ENCODE data around the gene CNMD. TPM values are rescaled to one million over a fixed set of nuclear protein-coding genes. Genes with fewer than 3 reads are reported as not detected.

The CNMD gene
- polyA plus RNA-seq, 1 of the 3 experiments (the other 2 are of a cell fraction): not detected

GRCh38 chr13:52695856-52696255 is 43.8 kb downstream of the CNMD start:
- no peaks in the 10 kb centered on the region for H3K9me2 ChIP-seq
- H3K9me3 ChIP-seq: no peaks in the 10 kb centered on the region
- no peaks in the 10 kb centered on the region for H3K4me1 ChIP-seq (ENCODE audit: control insufficient read depth in 1 of 2, insufficient read depth in 2 of 2, low read depth in 1 of 2, low read length in 1 of 2)
- DNase-seq: no peak
- H3K4me3 ChIP-seq (ENCODE audit: low read depth in 2 of 2, low read length in 1 of 2): no peak overlapping the region
- no peak overlapping the region for H3K4me2 ChIP-seq
- H3K9ac ChIP-seq: no peak overlapping the region
- POLR2A ChIA-PET: no interaction called here
- H3K27ac ChIP-seq (ENCODE audit: low read depth in 2 of 2, low read length in 1 of 2): no peak overlapping the region
- no peaks in the 10 kb centered on the region for H3K27me3 ChIP-seq (ENCODE audit: insufficient read depth)
- WGBS (ENCODE audit: low lambda C conversion rate): 90% methylated on average over 3 of the region's 3 CpGs
- no peaks in the 10 kb centered on the region for H4K20me1 ChIP-seq (ENCODE audit: insufficient read depth)
- no peak for TF ChIP-seq PBX3 (IDR thresholded peaks at IDR 0.05)
- TF ChIP-seq EP300 (IDR thresholded peaks at IDR 0.05; ENCODE audit: borderline replicate concordance in 1 of 2, low read depth in 1 of 2, low read length in 1 of 2): no peak
- no peak for TF ChIP-seq REST (IDR thresholded peaks at IDR 0.05; ENCODE audit: low read depth, low read length)
- TF ChIP-seq SIN3A (IDR thresholded peaks at IDR 0.05; ENCODE audit: borderline replicate concordance, low read depth, low read length): no peak
- TF ChIP-seq MAX (IDR thresholded peaks at IDR 0.05; ENCODE audit: low read depth): no peak
- no peak for TF ChIP-seq NRF1 (IDR thresholded peaks at IDR 0.05; ENCODE audit: low read depth, low read length)
- TF ChIP-seq TCF12 (IDR thresholded peaks at IDR 0.05): no peak
- TF ChIP-seq USF1 (IDR thresholded peaks at IDR 0.05; ENCODE audit: borderline replicate concordance, low read depth): no peak
- TF ChIP-seq POLR2AphosphoS5 (IDR thresholded peaks at IDR 0.05; ENCODE audit: low read depth, low read length): no peak
- no peak for TF ChIP-seq JUND (IDR thresholded peaks at IDR 0.05)
- no peak for TF ChIP-seq CHD2 (IDR thresholded peaks at IDR 0.05; ENCODE audit: low read length, partially characterized antibody)
- TF ChIP-seq FOXJ3 (CRISPR knock-in tag; IDR thresholded peaks at IDR 0.05): no peak
- no peak for TF ChIP-seq TEAD4 (IDR thresholded peaks at IDR 0.05; ENCODE audit: borderline replicate concordance, insufficient read depth)
- TF ChIP-seq IRF3 (IDR thresholded peaks at IDR 0.05; ENCODE audit: low read depth, low read length): no peak
- no peak for TF ChIP-seq RAD21 (IDR thresholded peaks at IDR 0.05; ENCODE audit: low read length)
- TF ChIP-seq RXRA (IDR thresholded peaks at IDR 0.05; ENCODE audit: borderline replicate concordance, low read depth): no peak
- no peaks in the 10 kb centered on the region for H3K79me2 ChIP-seq (ENCODE audit: insufficient read depth)
- peaks cover 7 to 15% of the 10 kb centered on the region in 2 experiments for H3K36me3 ChIP-seq (replicated peaks in 1 of 2; ENCODE audit: control insufficient read depth in 1 of 2, insufficient read depth in 2 of 2, low read length in 1 of 2)
- no peak overlapping the region for H2AFZ ChIP-seq (ENCODE audit: low read depth)
- CTCF ChIA-PET: interaction anchor here (1.0 kb wide), 1 partner anchor 150 kb away, joined by 3 read pairs; no protein-coding TSS in a partner anchor
- no peaks in the 10 kb centered on the region for H3F3A ChIP-seq (replicated peaks; ENCODE audit: insufficient read depth)
